Measurements from ENCODE around the gene PRAMEF7.
"Not testable (repeated sequence)": the region's sequence is repeated elsewhere in the genome, so short reads cannot be mapped to it uniquely, and the experiment has no call there.

PRAMEF7 gene

GRCh38 chr1:12916310-12916709, at the start of gene PRAMEF7:
Gene PRAMEF7, plus strand, starts transcription at chr1:12916610. Its CDS starts 1,083 bp downstream, at chr1:12917693.
- in situ Hi-C loops (cut with HindIII; ENCODE audit: low sequenced_read_pairs) = not testable (repeated sequence)

- in situ Hi-C loops (cut with HindIII; ENCODE audit: low sequenced_read_pairs) = not testable (repeated sequence)
Observed at GRCh38 chr1:12878453-12878852, 38.0 kb upstream of the PRAMEF7 start.

GRCh38 chr1:12886101-12886500, 30.3 kb upstream of the PRAMEF7 start, which contains the start of gene PRAMEF4:
Gene PRAMEF4, minus strand, starts transcription at chr1:12886201. Its CDS starts 2,807 bp downstream, at chr1:12883394.
- in situ Hi-C loops (cut with HindIII; ENCODE audit: low sequenced_read_pairs) = not testable (repeated sequence)

GRCh38 chr1:12898170-12898569, 18.2 kb upstream of the PRAMEF7 start, which contains the start of gene PRAMEF10:
Gene PRAMEF10, minus strand, starts transcription at chr1:12898270. Its CDS starts 2,423 bp downstream, at chr1:12895847.
- in situ Hi-C loops (cut with HindIII; ENCODE audit: low sequenced_read_pairs) = not testable (repeated sequence)

- in situ Hi-C loops (cut with HindIII; ENCODE audit: low sequenced_read_pairs) = not testable (repeated sequence)
Observed at GRCh38 chr1:12899186-12899585, 17.2 kb upstream of the PRAMEF7 start.

- in situ Hi-C loops (cut with HindIII; ENCODE audit: low sequenced_read_pairs) = not testable (repeated sequence)
Observed at GRCh38 chr1:12903793-12904572, 12.4 kb upstream of the PRAMEF7 start.

- in situ Hi-C loops (cut with HindIII; ENCODE audit: low sequenced_read_pairs) = not testable (repeated sequence)
Observed at GRCh38 chr1:12921749-12922148, 5.3 kb downstream of the PRAMEF7 start.

GRCh38 chr1:12924368-12924767, 8.0 kb downstream of the PRAMEF7 start:
- in situ Hi-C loops (cut with HindIII; ENCODE audit: low sequenced_read_pairs) = not testable (repeated sequence)

GRCh38 chr1:12947480-12947879, 31.1 kb downstream of the PRAMEF7 start, which contains the start of gene PRAMEF6:
Gene PRAMEF6, minus strand, starts transcription at chr1:12947580. Its CDS starts 5,062 bp downstream, at chr1:12942518.
- in situ Hi-C loops (cut with HindIII; ENCODE audit: low sequenced_read_pairs) = not testable (repeated sequence)

All from endothelial cell of hepatic sinusoid (primary cell).